ENCODE measurements around the gene ATRN. TPM values are rescaled to one million over a fixed set of nuclear protein-coding genes. Genes with fewer than 3 reads are reported as not detected.

Gene ATRN
- total and polyA plus RNA-seq, 2 of the 8 experiments (the other 6 are each of a cell fraction or from before 2014, with no cell fraction given) = 12.0 to 17.4 TPM

GRCh38 chr20:3461911-3462677, 8.7 kb upstream of the ATRN start:
- CTCF ChIA-PET (ENCODE audit: partially characterized antibody) = interaction anchor here (0.8 to 1.3 kb wide), 2 partner anchors 11 to 100 kb away, joined by 3 read pairs; no protein-coding TSS in a partner anchor
- no peak overlapping the region for H4K91ac ChIP-seq (replicated peaks; ENCODE audit: insufficient read length, low read length)
- no peak overlapping the region for H3K23ac ChIP-seq (ENCODE audit: insufficient read length)
- H2AK5ac ChIP-seq (ENCODE audit: low read depth, low read length) = no peak overlapping the region
- peaks cover 0 to 4% (median 2%) of the 10 kb centered on the region in 4 experiments; a peak in 4 of 7 replicates for H3K4me1 ChIP-seq (replicated peaks in 1 of 4; ENCODE audit: control insufficient read depth in 3 of 4, insufficient read depth in 4 of 4, low read length in 3 of 4)
- no peak overlapping the region for H3K9ac ChIP-seq (replicated peaks in 1 of 4; ENCODE audit: extremely low read depth in 1 of 4, low read depth in 3 of 4, low read length in 3 of 4)
- H3K79me1 ChIP-seq (ENCODE audit: low read depth, low read length) = no peaks in the 10 kb centered on the region
- H2BK5ac ChIP-seq (ENCODE audit: low read depth, low read length) = no peak overlapping the region
- H3K27ac ChIP-seq (ENCODE audit: low read depth, low read length) = no peak overlapping the region
- no peak overlapping the region for H2BK120ac ChIP-seq (replicated peaks; ENCODE audit: low read depth, low read length)
- no peak overlapping the region for H4K5ac ChIP-seq (ENCODE audit: insufficient read length, low read depth, low read length)
- no peaks in the 10 kb centered on the region for H3K36me3 ChIP-seq (ENCODE audit: control insufficient read depth in 2 of 4, insufficient read depth in 4 of 4, low read length in 3 of 4)
- no peak overlapping the region for H3K14ac ChIP-seq (ENCODE audit: insufficient read length)
- H3K27me3 ChIP-seq (replicated peaks in 1 of 4; ENCODE audit: control insufficient read depth in 3 of 4, extremely low read depth in 1 of 4, insufficient read depth in 3 of 4, low read length in 3 of 4) = peaks cover 0 to 10% (median 4%) of the 10 kb centered on the region in 4 experiments; a peak in 2 of 7 replicates
- POLR2A ChIA-PET (ENCODE audit: partially characterized antibody) = no interaction called here
- no peaks in the 10 kb centered on the region for H4K20me1 ChIP-seq (replicated peaks in 1 of 2; ENCODE audit: control insufficient read depth in 1 of 2, insufficient read depth in 2 of 2, low read length in 2 of 2)
- no peak overlapping the region for H3K56ac ChIP-seq (replicated peaks; ENCODE audit: insufficient read length, low read depth, low read length)
- DNase-seq (ENCODE audit: low read depth in 1 of 2, low spot score in 2 of 2) (no peak), FAIRE-seq (no peak)
- no peak overlapping the region for H3K4me3 ChIP-seq (ENCODE audit: extremely low read depth in 1 of 4, insufficient read depth in 2 of 4, low read depth in 3 of 4, low read length in 4 of 4)
- H3K4ac ChIP-seq (replicated peaks; ENCODE audit: insufficient read length, low read depth, low read length) = no peak overlapping the region
- no peak overlapping the region for H2BK12ac ChIP-seq (ENCODE audit: low read depth, low read length)
- no peak overlapping the region for H2AFZ ChIP-seq (ENCODE audit: low read length)
- no peak overlapping the region for H2BK20ac ChIP-seq (ENCODE audit: low read length)
- 79% methylated on average over 11 of the region's 11 CpGs; no CpG with 5 or more reads in 1 of the 2 experiments for WGBS, 2 experiments (ENCODE audit: extremely low coverage in 1 of 2, insufficient coverage in 1 of 2, insufficient read length in 1 of 2, insufficient replicate concordance in 2 of 2, low coverage in 1 of 2, low lambda C conversion rate in 2 of 2, missing lambda C conversion rate in 1 of 2)
- no peak overlapping the region for H4K8ac ChIP-seq (ENCODE audit: extremely low read depth, insufficient read depth, low read length)
- H3K79me2 ChIP-seq (ENCODE audit: control insufficient read depth in 1 of 2, insufficient read depth in 2 of 2, low read length in 2 of 2) = no peaks in the 10 kb centered on the region
- no peaks in the 10 kb centered on the region for H3K23me2 ChIP-seq (ENCODE audit: low read depth, low read length)
- H3K9me3 ChIP-seq (ENCODE audit: insufficient read depth in 2 of 2, low read depth in 1 of 2, low read length in 1 of 2) = no peaks in the 10 kb centered on the region
- H3K18ac ChIP-seq (ENCODE audit: extremely low read depth, low read length) = no peak overlapping the region
- no peak for TF ChIP-seq SRF (IDR thresholded peaks at IDR 0.05; ENCODE audit: low read depth, low read length)
- no peak for TF ChIP-seq PHF8 (conservative IDR thresholded peaks at IDR 0.05; ENCODE audit: low read depth, low read length)
- H2BK15ac ChIP-seq (ENCODE audit: low read length) = no peak overlapping the region
- no peak overlapping the region for H3K4me2 ChIP-seq (ENCODE audit: insufficient read depth in 1 of 2, low read depth in 2 of 2, low read length in 2 of 2)

Measured in H1 (cell line).